ENCODE results near the gene CPNE2.
"Not testable (repeated sequence)": the region's sequence is repeated elsewhere in the genome, so short reads cannot be mapped to it uniquely, and the experiment has no call there.

The CPNE2 gene

DNA sequence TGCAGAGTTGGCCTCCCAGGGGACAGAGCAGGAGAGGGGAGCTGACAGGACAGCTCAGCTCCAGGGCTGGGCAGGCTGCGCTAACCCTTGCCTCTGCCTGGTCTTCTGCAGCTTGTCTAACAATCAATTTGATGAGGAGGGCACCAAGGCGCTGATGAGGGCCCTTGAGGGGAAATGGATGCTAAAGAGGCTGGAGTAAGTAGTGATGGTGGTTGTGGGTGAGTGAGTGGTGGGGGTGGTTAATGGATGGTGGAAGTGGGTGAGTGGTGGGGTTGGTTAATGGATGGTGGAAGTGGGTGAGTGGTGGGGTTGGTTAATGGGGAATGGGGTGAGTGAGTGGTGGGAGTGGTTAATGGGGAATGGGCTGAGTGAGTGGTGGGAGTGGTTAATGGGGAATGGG lies 22.0 kb upstream of the CPNE2 start:
- no peak for DNase-seq

DNA sequence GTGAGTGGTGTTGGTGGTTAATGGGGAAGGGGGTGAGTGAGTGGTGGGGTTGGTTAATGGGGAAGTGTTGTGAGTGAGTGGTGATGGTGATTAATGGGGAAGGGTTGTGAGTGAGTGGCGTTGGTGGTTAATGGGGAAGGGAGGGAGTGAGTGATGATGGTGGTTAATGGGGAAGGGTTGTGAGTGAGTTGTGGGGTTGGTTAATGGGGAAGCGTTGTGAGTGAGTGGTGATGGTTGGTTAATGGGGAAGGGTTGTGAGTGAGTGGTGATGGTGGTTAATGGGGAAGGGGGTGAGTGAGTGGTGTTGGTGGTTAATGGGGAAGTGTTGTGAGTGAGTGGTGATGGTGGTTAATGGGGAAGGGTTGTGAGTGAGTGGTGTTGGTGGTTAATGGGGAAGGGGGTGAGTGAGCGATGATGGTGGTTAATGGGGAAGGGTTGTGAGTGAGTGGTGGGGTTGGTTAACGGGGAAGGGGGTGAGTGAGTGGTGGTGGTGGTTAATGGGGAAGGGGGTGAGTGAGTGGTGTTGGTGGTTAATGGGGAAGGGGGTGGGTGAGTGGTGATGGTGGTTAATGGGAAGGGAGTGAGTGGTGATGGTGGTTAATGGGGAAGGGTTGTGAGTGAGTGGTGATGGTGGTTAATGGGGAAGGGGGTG lies 21.2 kb upstream of the CPNE2 start:
- not testable (repeated sequence) for DNase-seq

DNA sequence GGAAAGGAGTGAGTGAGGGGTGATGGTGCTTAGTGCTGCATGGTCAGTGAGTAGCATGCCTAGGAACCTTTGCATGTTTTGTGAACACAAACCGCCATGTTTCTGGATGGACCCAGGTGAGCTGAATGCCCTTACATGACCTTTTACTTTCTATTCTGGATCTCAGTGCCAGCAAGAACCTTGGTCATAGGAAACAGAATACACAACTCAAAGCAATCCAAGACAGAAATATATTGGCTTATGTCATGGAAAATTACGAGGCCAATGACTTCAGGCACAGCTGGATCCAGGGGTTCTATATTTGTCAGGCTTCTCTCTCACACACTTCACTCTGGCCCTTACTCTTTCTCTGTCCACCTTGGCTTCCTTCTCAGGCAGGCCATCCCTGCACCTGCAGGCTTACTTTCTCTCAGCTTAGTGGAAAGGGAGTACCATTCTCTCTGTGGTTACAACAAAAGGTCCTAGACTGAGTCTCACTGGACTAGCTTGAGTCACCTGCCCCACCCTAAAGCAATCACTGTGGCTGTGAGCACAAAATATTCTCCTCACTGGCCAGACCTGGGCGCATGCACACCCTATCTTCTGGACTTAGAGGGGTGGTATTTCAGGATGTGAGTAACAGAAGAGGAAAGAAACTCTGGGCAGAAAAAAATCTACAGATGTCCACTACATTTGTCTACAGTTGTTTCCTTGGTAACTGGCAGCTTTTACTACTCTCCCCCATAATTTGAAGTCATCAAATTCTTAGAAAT lies 20.4 kb upstream of the CPNE2 start:
- DNase-seq: no peak

DNA sequence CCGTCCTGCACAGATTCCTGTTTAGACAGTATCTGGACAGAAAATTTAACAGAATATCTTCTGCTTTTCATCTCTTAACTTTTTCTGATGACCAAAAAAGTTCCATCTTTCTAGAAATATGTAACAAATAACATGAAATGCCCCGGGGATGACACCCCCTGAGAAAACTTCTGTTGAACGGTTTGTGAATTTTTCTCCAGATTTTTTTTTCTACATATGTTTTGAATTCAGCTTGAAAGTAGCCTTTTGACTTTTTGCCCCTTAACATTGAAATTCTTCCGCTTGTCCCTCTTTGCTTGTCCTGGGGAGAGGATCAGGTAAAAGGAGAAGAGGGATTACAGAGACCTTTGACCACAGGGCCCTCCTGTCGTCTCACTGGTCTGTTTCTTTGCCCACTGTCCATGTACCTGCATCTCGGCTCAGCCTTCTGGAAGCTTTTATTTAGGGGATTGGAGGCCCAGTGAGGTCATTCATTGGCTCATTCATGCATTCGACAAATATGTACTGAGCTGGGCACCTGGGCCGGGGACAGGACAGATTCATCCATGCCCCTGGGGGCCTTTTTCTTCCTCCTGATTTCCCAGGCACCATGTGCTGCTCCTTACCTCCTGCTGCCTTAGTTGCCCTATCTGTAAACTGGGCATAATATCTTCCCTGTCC lies 19.6 kb upstream of the CPNE2 start:
- DNase-seq: no peak

DNA sequence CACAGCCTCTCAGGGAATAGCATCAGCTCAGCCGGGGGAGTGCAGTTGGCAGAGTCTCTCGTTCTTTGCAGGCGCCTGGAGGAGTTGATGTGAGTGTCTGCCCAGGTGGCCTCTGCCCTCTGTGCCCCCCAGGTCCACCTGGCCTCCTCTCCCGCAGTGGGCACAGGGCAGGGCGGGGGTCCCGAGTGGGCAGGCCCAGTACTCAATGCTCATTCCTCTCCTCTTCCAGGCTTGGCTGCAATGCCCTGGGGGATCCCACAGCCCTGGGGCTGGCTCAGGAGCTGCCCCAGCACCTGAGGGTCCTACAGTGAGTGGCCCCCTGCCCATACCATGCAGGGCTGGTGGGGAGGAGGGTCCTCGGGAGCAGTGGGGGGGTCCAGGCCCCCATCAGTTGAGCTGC lies 14.7 kb upstream of the CPNE2 start:
- DNase-seq: no peak

DNA sequence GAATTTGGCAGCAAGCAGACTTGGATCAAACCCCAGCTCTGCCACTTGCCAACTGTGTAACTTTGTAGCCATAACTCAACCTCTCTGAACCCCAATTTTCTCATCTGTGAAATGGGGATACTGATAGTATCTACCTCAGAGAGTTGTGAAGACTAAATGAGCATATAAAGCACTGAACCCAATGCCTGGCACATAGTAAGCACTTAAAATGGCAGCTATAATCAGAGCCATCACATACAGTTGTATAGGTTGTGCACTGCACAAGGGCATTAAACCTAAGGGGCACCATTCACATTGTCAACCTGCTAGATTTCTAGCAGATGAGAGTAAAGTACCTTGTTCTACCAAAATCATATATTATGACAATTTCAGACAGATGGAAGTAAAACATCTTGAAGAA lies 10.6 kb upstream of the CPNE2 start:
- DNase-seq: no peak

DNA sequence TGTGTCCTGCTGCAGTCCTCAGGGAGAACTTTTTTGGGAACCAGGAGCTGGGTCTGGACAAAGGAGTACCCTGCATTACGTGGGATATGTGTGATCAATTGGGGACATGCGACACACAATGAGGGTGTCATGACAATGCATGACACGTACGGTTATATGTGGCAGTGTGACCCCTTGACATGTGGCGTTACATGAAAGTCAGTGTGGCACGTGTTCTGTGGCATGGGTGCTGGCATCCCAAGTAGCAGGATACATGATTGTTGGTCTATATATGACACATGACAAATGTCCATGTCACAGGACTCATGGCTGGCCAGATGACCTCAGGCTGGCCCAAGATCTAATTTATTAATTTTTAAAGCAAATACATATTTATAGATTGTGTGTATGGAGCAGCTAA lies 9.7 kb upstream of the CPNE2 start:
- no peak for DNase-seq

DNA sequence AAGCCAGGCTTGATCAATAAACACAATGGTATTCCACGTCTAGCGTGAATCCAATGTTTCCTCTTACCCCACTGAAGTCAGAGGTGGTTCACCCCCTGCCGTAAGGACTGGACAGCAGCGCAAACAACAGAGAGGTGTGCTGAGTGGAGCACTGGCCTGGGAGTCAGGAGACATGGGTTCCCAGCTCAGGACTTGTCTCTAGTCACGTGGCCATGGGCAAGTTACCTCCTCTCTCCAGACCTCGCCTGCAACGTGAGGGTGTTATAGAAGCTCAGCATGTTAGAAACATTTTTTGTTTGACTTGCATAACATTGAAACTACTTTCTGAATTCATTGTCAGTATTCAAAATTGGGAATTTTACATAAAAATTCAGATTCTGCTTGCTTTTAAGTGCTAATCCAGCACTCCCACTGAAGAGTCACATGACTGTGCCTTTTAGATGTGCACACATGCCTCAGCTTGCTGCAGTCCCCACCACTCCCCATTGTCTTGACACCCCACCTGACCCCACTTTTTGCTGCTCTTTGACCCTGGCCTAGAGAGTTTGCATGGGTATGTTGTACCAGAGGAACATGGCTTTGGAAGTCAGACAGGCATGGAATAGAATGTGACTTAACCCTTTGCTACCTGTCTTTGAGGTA lies 8.8 kb upstream of the CPNE2 start:
- no peak for DNase-seq

DNA sequence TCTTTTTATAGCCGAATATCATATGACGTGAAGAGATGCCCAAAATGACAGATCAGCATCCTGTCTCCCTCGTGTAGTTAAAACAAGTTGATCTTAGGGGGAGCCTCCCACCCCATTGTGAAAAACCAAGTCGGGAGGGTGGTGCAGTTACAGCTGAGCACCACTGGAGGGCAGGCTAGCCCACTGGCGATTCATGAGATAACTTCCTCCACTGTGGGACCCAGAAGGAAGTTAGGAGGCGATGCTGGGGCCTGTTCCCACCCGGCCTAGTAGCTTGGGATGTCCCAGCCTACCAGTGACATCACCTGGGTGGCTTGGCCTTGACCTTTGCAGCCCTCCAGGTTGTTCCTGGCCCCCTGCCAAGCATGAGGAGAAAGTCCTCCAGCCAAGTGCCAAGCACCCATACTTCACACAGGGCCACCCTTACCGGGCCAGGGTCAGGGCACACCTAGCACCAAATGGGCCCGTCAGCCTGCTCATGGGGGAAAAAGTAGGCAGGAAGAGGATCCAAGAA lies 8.1 kb upstream of the CPNE2 start:
- DNase-seq: no peak

DNA sequence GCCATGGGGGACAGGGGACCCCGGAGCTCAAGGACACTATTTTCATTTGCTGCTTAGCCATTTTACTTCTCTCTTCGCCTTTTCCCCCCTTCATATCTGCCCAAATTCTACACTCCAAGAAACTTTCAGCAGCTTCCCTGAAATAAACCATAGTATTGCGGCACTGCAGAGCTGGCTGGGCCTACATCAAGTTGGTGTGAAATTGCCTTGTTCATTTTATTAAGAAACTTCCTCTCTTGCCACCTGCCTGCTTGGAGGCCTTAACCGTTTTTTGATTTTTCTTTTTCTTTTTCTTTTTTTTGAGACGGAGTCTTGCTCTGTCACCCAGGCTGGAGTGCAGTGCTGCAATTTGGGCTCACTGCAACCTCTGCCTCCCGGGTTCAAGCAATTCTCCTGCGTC lies 7.4 kb upstream of the CPNE2 start:
- DNase-seq: no peak

DNA sequence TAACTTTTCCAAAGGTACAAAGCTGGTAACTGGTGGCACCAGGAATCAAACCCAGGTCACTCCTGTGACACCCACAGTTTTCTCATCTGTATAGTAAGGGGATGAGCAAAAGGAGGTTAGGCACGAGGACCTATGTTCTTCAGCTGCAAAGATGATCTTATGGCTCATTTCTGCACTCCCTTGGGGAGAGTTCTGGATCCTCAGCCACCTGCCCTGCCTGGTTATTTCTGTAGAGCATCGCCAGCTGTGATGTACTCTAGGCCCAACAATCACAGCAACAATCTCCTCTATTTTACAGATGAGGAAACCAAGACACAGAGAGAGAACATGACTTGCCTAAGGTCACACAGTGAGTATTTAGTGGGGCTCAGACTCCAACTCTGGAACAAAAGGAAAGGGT lies 5.4 kb upstream of the CPNE2 start:
- DNase-seq: no peak

DNA sequence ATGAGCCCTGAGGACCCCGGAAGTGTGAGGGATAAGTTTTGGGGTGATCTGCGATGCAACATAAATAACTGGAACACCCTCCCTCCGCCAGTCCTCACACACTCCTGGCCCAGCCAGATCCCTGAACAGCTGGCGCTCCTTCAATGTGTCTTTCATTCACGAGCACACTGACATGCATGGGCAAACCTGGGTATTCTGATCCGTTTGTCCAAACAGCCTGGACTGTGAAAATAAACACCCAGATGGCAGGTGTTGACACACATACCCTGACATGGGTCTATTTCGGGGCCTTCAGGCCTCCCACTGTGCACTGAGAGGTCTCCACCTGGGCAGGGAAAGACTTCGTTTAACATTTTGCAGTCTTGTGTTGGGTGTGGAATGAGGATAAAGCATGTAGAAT lies 3.0 kb upstream of the CPNE2 start:
- DNase-seq: no peak

DNA sequence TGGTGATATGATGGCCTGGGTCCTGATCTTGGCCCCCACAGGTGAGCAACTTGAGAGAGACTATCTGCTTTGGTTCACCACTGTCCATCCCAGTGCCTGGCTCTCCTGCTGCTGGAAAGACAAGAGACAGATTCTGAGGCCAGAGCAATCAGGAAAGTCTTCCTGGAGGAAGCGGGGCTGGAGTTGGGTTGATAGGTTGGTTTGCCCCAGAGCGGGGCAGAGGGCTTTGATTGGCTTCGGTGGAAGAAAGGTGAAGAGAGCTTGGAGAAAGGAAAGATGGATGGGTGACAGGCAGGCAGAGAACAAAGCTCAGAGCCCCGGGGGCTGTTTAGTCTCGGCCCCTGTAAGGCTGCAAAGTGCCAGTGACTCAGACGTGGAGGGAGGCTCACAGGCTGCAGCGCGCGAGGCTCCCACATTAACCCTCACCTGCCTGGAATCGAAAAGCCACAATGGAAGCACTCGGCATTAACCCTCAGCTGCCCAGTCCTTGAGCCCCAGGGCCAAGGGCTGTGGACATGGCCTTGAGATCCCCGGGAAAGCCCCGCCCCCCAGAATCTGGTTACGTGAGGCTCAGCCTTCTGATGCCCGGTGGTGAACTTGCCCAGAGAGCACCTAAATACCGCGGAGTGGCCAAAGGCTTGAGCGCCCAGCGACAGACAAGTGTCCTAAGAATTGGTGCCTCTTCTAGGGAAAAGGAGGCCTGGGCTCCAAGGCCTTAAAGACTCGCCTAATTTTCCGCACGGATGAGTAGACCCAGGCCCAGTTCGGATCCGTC lies 996 bp upstream of the CPNE2 start:
- DNase-seq: no peak

DNA sequence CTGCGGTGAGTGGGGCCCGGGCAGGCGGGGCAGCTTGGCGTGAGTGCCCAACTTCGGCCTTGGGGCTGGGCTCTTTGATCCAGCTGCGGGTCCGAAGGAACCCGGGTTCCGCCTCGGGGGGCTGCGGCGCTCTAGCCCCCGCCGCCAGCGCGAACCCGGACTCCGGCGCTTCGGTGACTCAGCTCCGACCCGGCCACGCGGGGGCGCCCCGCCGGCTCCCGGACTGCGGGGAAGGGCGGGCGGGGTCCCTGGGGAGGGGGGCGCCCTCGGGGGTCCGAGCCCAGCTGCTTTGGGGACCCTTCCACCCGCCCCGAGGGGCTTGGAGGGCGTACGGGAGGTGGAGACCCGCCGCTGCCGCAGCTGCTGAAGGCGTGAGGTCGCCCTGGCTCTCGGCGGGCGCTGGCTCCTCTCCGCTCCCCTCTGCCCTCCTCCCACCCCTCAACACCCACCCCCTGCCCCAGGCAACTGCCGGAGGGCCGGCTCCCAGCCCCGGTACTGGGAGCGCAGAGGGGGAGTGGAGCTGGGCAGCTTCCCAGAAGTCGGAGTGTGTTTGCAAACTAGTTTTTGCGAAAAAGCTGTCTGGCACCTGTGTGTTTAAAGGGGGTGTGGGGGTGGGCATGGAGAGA lies 516 bp downstream of the CPNE2 start:
- no peak for DNase-seq

DNA sequence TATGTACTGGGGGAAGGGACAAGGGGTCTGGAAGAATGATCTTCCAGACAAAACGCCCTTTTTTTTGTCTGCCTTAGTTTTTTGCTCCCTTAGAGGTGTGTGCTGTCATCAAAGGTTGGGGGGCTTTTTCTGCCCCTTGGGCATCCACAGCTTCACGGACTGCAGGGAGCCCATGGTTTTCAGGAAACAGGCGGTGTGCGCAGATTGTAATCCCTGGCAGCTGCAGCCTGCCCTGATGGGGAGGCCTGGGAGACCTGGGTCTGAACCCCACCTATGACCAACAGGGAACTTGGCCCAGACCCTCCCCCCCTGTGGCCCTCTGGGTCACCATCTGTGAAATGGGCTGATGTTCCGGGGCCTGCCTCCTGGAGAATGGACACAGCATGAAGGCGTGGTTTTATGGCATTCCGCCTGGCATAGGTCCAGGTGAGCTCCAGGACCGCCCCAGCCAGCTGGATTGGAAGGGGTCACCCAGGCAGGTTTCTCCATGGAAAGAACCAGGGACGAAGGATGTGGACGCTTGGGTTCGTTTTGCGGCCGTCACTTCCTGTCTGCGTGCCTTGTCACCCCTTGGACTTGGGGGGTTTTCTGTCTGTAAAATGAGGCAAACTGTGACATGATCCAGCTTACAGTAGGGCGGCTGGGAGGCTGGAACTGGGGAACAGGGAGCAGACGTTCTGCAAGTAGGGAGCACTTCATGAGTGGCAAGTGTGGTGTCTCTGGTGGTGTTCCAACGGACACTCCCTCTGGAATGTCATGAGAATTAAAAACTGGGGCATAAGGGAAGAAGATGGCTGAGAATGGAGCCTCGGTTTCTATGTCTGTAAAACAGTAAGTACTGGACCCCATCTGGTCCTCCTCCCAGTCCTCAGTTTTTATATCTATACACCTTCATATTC lies 1.5 kb downstream of the CPNE2 start:
- no peak for DNase-seq

DNA sequence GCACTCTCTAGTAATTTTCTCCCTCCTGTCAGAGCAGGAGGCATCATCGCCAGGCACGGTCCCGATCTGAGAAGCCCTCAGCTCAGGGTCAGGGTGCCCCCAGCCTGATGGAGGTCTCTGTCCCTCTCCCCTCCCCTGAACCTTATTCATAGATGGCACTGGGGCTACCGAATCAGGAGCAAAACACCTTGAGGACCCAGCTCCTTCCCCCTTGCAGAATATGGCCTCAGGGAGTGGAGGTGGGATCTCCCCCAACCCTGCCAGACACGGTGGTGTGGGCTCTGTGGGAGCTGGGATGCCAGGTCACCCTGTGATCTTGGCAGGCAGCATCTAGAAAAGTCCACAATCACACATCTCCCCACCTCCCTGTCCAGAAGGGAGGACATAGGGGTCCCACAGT lies 2.5 kb downstream of the CPNE2 start:
- DNase-seq: no peak

DNA sequence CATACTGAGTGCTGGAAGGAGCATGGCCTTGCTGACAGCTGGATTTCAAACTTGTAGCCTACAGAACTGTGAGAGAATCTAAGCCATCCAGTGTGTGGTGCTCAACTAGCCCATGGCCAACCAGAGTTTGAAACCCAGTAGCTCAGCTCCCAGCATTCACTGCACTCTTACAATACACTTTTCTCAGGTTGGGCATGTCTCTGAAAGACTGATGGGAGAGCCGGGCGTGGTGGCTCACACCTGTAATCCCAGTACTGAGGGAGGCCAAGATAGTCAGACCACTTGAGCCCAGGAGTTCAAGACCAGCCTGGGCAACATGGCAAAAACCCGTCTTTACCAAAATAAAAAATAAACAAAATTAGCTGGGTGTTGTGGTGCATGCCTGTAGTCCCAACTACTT lies 3.8 kb downstream of the CPNE2 start:
- no peak for DNase-seq

DNA sequence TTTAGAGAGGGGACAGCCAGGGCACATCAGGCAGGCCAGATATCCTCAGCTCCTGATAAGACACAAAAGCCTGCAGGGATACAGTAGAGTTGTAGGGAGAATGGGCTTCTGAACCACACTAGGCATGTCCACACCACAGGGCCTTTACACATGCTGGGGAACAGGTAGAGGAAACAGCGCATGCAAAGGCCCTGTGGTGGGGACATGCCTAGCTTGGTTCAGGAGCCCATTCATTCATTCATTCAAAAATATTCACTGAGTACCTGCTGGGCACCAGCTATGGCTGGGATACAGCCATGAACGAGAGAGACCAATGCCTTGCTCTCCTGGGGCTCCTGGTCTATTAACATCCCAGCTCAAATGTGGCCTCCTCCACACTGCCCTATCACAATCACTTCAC lies 4.4 kb downstream of the CPNE2 start:
- no peak for DNase-seq

DNA sequence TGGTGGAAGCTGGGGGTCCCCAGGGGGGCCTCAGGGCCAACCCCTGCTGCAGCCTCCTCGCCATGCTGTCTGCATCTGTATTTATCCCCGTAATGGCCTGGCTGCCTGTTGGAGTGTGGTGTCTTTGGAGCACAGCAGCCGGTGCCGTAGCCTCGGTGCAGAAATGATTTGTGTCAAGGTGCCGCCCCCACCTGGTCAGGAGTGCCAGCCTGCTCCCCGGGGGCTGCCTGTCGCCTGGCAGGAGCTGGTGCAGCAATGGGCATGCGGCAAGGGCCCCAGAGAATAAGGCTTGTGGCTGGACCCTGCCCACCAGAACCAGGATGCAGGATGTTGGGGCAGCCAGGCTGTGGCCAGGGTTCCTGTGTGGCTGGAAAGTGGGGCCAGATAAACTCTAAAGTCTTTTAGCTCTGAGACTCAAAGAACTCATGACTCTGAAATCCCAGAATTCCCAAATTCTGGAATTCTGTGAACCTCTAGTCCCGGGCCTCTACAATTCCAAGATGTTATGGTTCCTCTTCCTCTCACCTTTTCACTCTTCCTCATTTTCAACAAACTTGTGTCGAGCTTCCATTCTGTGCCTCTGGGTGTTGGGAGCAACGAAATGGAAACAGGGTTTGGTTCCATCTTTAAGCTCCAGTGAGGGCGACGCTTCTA lies 5.9 kb downstream of the CPNE2 start:
- no peak for DNase-seq

DNA sequence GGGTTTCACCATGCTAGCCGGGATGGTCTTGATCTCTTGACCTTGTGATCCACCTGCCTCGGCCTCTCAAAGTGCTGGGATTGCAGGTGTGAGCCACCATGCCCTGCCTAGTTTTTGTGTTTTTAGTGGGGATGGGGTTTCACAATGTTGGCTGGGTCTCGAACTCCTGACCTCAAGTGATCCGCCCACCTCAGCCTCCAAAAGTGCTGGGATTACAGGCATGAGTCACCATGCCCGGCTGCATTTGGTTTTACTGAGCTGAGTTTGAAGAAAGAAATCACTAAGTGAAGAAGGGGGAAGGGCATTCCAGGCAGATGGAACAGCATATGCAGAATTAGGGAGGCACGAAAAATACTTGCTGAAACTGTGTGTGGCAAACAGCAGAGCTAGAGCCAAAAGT lies 7.6 kb downstream of the CPNE2 start:
- not testable (repeated sequence) for DNase-seq

DNA sequence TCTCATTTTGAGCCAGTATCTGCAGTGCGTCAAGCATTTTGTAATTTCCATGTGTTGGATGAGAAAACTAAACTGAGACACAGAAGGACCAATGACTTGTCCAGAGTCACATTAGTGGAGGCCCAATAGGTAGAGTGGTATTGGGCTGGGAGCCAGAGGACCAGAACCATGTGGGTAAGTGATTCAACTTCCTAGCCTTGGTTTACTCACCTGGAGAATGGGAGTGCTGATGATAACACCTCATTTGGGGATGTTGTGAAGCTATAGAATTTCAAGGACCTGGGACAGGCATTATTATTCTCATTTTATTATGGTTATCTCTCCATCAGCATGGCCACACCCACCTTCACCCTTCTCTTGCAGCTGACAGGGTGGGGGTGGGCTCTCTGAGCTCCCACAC lies 8.1 kb downstream of the CPNE2 start:
- no peak for DNase-seq
